D721Med (cell line): Measurements from ENCODE around the gene SCN2A.
A peak's percentile ranks its signal among the peaks of the same experiment; 100 is the strongest.

Experiments
- DNase-seq: peaks from one replicate; pipeline ENCODE4 v3.0.0; 2011; ENCODE audit warnings: low spot score; ENCODE audit not compliant: insufficient read length
- FAIRE-seq: peaks from 2 replicates; lab custom pipeline; 2011; peaks lifted over from hg19 to GRCh38; lab: Jason Lieb, UNC
- CTCF ChIP-seq: IDR thresholded peaks from 2 replicates; pipeline ENCODE4 v1.5.1; 2012; ENCODE audit warnings: mild to moderate bottlenecking, control low read depth; ENCODE audit not compliant: insufficient read depth; ENCODE audit errors: missing control alignments

SCN2A gene

GRCh38 chr2:165293440-165294420 is 54.5 kb downstream of the SCN2A start:
- TF ChIP-seq CTCF: peak; percentile 87
- DNase-seq: peak; percentile 16
- FAIRE-seq: peak; percentile 86

GRCh38 chr2:165294912-165295311 is 55.7 kb downstream of the SCN2A start:
- TF ChIP-seq CTCF: no peak
- no peak for FAIRE-seq
- DNase-seq: no peak

GRCh38 chr2:165295643-165296042 is 56.4 kb downstream of the SCN2A start:
- no peak for DNase-seq
- no peak for FAIRE-seq
- TF ChIP-seq CTCF: no peak

DNA sequence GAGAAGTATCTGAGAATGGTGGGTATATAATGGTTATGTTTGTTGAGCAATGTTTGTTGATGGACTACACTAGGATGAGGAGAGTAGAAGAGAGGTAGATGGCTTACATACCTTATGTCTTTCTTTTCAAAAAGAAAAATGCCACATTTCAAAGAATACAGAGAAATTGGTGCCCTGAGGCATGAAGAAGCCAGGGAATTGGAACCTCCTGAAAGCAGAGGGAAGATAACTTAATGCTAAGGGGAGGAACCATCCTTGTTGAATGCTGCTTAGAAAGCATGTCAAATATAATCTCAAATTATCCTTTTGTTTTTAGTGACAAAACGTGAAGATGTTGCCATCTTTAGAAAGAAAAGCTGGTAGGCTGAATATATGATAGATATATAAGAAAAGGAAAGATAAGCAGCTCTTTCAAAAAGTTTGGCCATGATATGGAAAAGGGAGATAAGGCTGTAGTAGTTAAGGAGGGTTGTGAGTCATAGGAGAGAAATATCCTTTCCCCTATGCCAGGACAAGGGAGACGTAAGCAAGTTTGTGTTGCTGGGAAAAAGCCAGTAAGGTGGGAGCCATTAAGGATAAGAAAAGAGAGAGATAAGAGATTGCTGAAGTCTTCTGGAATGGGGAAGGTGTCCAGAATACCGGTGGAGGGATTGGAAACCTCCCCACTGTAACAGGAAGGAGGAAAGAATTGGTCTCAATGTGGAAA is 66.3 kb downstream of the SCN2A start:
- TF ChIP-seq CTCF: no peak
- FAIRE-seq (no peak), DNase-seq (no peak)

GRCh38 chr2:165307317-165307716 is 68.1 kb downstream of the SCN2A start:
- TF ChIP-seq CTCF: no peak
- DNase-seq (no peak), FAIRE-seq (no peak)

DNA sequence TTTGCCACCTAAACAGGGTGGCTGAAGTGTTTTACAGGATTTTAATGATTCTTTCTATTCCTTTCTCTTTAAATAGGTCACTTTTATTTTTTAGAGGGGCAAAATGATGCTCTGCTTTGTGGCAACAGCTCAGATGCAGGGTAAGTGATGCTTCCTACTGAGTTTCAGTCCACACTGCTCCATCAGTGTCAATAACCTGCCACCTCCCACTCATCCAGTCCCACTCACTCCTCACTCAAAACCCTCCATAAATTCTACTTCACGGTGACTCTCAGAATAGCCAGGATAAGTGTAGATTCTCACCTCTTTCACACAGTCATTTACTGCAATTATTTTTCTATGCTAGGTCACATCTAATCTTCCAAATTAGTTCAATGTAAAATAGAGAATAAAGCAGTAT is 72.7 kb downstream of the SCN2A start:
- DNase-seq (no peak), FAIRE-seq (no peak)
- TF ChIP-seq CTCF: no peak
